GM11168 (cell line): Measurements from ENCODE around the gene LRP1.

Experiments used
- in situ Hi-C: fragments of 300-500 bp; cut with MboI; formaldehyde crosslinking; loops from one replicate; pipeline ENCODE4 v1.12.0; 2022; ENCODE audit warnings: low sequenced_read_pairs; ENCODE audit not compliant: unreplicated experiment

The LRP1 gene

DNA sequence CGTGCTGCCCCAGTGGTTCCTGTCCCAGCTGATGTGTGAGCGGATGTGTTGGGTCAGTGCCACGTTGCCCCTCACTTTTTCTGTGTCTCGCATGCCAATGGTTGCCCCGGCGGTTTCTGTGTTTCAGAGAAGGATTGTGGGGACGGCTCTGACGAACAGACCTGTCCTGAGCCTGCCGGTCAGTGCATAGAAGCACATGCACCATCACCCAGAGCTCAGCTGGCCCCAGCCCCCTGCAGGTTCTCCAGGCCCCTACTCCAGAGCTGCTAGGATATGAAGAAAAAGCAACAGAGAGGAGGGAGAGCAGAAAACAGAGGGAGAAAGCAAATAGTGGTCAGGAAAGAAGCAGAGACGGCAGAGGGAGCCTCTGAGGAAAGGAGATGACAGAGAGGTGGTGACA lies 39.8 kb downstream of the LRP1 start:
- in situ Hi-C loops, result no loop called here

DNA sequence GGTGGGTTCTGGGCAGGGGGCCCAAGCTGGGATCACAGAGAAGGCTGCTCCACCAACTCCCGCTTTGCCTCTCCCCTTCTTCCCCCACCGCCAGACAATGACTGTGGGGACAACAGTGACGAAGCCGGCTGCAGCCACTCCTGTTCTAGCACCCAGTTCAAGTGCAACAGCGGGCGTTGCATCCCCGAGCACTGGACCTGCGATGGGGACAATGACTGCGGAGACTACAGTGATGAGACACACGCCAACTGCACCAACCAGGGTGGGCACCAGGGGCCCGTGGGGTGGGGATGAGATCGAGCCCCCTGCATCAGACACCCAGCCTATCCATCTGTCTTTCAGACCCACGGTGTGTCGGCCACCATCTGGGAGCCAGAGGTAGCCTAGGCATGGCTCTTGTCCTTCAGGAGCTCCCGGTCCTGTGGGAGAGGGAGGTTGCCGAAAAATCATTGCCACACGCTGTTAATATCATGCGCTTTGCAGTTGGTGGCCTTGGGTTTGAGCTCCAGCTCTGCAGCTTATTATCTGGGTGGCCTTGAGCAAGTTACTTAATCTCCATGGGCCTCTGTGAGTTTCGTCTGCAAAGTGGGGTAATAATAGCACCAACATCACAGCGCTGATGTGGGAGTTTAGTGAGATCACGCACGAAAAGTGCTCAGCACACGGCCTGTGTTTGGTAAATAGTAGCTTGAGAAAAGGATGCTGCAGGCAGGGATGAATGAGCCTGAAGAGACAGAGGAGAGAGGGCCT lies 40.9 kb downstream of the LRP1 start:
- in situ Hi-C loops, result no loop called here

DNA sequence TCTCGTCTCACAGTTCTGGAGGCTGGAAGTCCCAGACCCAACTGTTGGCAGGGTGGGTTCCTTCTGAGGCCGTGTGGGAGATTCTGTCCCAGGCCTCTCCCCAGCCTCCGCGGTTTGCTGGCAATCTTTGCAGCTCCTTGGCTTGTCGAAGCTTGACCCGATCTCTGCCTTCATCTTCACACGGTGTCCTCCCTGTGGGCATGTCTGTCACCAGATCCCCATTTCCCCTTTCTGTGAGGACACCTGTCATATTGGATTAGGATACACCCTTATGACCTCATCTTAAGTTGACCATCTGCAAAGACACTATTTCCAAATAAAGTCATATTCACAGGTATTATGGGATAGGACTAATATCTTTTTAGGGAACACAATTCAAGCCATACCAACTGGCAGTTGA lies 41.7 kb downstream of the LRP1 start:
- in situ Hi-C loops, result no loop called here

DNA sequence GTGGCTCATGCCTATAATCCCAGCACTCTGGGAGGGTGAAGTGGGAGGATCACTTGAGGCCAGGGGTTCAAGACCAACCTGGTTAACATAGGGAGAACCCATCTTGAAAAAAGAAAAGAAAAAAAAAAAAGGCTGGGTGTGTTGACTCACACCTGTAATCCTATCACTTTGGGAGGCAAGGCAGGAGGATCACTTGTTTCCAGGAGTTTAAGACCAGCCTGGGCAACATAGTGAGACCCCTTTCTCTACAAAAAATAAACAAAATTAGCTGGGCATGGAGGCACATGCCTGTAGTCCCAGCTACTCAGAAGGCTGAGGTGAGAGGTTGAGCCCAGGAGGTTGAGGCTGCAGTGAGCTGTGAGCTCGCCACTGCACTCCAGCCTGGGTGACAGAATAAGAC lies 42.1 kb downstream of the LRP1 start:
- in situ Hi-C loops, result no loop called here

DNA sequence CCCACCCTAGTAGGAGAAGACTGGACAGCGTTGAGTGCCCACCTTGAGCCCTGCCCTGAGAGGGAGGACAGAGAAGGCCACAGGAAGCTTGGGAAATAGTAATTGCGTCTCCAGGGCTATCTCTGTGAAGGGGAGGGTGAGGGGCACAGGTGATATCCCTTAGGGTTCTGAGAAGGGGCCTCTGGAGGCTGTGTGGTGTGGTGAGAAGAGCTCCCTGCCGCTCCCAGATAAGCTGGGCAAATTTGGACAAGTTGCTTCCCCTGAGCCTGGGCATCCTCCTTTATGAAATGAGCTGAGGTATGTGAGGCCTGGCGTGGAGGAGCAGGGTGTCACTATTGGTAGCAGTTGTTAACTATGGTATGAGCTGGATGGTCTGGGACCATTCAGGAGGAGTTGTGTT lies 42.6 kb downstream of the LRP1 start:
- in situ Hi-C loops, result no loop called here

DNA sequence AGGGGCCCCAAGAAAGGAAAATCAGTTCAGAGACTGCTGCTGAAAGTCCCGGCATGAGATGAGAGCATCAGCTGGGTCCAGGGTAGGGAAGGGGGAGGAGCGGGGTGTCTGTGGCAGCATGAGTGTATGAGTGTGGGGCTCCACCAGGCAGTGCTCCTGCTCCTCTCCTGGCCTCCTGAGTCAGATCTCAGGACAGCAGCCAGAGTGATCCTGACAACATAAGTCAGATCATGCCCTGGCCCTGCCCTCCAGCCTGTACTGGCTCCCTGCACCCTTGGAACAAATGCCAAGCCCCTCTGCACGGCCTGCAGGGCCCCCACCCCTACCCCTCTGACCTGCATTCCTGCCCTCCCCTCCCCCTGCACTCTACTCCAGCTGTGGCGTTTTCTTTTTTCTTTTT lies 43.4 kb downstream of the LRP1 start:
- in situ Hi-C loops, result no loop called here

DNA sequence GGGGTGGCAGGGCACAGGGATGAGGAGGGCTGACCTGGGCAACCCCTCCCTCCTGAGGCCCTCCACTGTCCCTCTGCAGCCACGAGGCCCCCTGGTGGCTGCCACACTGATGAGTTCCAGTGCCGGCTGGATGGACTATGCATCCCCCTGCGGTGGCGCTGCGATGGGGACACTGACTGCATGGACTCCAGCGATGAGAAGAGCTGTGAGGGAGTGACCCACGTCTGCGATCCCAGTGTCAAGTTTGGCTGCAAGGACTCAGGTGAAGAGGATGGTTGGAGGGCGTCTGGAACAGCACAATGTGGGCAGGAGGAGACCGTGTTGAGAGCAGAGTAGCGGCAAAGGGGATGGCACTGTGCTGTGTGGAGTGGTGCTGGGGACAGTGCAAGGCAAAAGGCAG lies 44.8 kb downstream of the LRP1 start:
- in situ Hi-C loops, result no loop called here

DNA sequence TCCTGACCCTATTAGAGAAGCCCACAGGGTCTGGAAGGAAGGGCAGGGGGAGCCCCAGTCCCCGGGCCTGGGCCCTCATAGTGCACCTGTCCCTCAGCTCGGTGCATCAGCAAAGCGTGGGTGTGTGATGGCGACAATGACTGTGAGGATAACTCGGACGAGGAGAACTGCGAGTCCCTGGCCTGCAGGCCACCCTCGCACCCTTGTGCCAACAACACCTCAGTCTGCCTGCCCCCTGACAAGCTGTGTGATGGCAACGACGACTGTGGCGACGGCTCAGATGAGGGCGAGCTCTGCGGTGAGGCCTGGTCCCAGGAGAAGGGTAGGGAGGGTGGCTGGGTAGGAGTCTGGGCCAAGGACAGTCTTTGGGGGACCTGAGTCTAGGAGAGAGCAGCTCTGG lies 45.4 kb downstream of the LRP1 start:
- in situ Hi-C loops, result no loop called here

DNA sequence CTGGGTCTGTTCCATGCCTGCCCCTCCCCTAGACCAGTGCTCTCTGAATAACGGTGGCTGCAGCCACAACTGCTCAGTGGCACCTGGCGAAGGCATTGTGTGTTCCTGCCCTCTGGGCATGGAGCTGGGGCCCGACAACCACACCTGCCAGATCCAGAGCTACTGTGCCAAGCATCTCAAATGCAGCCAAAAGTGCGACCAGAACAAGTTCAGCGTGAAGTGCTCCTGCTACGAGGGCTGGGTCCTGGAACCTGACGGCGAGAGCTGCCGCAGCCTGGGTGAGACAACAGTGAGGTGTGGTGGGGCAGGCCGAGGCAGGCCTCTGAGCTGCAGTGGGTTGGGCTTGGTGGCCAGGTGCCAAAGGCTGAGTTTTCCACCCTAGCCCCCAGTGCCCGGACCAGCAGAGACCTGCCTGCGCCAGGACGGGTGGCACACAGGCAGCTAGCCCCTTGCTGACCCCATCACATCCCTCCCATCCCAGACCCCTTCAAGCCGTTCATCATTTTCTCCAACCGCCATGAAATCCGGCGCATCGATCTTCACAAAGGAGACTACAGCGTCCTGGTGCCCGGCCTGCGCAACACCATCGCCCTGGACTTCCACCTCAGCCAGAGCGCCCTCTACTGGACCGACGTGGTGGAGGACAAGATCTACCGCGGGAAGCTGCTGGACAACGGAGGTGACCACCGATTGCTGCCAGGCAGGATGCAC lies 47.3 kb downstream of the LRP1 start:
- in situ Hi-C loops, result loop anchor here (5.0 kb wide), 1 partner anchor 53 kb away; no protein-coding TSS in a partner anchor

DNA sequence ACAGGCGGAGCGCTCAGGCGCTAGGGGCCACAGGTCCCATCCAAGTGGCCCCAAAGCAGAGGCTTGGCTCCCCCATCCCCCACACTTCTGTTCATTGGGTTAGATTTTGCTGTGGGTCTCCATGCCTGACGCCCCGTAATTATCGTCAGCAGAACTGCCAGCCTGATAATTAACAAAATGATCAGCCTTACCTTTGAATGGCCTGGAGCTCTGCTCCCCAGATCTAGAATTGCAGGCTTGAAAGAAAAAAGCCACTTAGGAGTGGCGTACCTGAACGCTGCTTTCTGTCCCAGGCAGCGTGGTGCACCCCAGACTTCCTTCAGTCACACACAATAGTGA lies 47.8 kb downstream of the LRP1 start:
- in situ Hi-C loops, result loop anchor here (5.0 kb wide), 1 partner anchor 54 kb away; no protein-coding TSS in a partner anchor

DNA sequence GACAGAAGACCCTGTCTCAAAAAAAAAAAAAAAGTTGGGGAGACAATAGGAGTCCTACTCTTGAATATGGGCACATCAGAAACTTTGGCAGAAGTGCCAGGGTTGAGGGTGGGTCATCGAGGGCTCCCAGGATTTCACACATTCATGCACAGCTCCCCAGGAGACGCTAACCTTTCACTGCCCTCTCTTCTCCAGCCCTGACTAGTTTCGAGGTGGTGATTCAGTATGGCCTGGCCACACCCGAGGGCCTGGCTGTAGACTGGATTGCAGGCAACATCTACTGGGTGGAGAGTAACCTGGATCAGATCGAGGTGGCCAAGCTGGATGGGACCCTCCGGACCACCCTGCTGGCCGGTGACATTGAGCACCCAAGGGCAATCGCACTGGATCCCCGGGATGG lies 48.6 kb downstream of the LRP1 start:
- in situ Hi-C loops, result loop anchor here (5.0 kb wide), 1 partner anchor 55 kb away; no protein-coding TSS in a partner anchor

DNA sequence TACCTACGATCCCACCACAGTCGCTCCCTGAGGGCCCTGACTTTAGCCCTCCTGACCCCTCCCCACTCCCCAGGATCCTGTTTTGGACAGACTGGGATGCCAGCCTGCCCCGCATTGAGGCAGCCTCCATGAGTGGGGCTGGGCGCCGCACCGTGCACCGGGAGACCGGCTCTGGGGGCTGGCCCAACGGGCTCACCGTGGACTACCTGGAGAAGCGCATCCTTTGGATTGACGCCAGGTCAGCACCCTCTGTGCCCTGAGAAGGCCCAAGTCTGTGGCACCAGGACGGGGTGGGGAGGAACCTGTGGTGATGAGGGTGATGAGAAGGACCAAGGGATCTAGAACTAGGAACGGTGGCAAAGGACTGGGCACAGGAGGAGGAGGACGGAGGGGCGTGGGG lies 49.1 kb downstream of the LRP1 start:
- in situ Hi-C loops, result loop anchor here (5.0 kb wide), 1 partner anchor 55 kb away; no protein-coding TSS in a partner anchor

DNA sequence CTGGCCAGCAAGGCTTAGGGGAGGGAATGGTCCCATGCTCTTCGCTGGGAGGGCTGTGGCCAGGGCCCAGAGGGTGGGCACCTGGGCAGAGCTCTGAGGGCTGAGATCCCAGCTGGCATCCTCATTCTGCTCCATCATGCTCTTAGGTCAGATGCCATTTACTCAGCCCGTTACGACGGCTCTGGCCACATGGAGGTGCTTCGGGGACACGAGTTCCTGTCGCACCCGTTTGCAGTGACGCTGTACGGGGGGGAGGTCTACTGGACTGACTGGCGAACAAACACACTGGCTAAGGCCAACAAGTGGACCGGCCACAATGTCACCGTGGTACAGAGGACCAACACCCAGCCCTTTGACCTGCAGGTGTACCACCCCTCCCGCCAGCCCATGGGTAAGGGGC lies 49.9 kb downstream of the LRP1 start:
- in situ Hi-C loops, result loop anchor here (5.0 kb wide), 1 partner anchor 56 kb away; no protein-coding TSS in a partner anchor

DNA sequence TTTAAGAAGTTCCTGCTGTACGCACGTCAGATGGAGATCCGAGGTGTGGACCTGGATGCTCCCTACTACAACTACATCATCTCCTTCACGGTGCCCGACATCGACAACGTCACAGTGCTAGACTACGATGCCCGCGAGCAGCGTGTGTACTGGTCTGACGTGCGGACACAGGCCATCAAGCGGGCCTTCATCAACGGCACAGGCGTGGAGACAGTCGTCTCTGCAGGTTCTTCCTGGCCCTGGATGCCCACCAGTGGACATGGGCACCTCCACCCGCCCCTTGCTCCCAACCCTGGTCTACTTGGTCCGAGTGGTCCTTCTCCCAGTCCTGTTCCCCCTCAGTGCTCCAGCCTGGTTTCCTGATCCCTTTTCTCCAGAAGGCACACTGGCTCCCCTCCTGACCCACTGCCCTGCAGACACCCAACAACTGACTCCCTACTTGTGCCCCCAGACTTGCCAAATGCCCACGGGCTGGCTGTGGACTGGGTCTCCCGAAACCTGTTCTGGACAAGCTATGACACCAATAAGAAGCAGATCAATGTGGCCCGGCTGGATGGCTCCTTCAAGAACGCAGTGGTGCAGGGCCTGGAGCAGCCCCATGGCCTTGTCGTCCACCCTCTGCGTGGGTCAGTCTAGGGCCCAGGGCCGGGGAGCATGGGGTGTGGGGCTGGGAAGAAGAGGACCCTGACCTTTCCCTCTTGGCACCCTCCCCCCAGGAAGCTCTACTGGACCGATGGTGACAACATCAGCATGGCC lies 51.2 kb downstream of the LRP1 start:
- in situ Hi-C loops, result loop anchor here (5.0 kb wide), 1 partner anchor 57 kb away; no protein-coding TSS in a partner anchor

DNA sequence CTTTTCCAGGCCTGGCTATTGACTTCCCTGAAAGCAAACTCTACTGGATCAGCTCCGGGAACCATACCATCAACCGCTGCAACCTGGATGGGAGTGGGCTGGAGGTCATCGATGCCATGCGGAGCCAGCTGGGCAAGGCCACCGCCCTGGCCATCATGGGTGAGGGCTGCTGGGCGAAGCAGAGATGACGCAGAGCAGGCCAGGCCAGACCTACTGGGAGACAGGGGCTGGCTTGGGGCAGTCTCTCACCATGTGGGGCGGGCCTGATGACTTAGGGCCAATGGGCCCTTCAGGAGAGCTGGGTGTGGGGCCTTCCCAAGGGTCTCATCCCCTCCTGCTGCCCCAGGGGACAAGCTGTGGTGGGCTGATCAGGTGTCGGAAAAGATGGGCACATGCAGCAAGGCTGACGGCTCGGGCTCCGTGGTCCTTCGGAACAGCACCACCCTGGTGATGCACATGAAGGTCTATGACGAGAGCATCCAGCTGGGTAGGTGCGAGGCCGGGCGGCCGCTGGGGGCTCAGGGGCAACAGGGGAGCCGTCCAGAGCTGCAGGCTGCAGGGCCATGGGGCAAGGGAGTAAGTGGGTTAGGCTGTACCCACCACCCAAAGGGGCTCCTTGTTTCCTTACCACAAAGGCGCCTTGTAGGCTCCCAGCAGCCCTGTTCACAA lies 52.2 kb downstream of the LRP1 start:
- in situ Hi-C loops, result no loop called here

DNA sequence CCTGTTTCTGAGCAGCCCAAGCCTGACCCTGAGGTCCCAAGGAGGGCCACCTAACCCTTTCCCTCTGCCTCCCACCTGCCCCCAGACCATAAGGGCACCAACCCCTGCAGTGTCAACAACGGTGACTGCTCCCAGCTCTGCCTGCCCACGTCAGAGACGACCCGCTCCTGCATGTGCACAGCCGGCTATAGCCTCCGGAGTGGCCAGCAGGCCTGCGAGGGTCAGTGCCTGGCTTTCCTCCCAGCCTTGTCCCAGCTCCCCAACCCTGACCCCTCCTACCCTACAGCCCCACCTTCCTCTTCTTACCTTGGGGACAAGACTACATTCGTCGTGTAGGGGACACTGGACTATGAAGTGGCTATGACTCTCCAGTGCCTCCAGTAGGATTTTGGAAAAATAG lies 52.8 kb downstream of the LRP1 start:
- in situ Hi-C loops, result no loop called here

DNA sequence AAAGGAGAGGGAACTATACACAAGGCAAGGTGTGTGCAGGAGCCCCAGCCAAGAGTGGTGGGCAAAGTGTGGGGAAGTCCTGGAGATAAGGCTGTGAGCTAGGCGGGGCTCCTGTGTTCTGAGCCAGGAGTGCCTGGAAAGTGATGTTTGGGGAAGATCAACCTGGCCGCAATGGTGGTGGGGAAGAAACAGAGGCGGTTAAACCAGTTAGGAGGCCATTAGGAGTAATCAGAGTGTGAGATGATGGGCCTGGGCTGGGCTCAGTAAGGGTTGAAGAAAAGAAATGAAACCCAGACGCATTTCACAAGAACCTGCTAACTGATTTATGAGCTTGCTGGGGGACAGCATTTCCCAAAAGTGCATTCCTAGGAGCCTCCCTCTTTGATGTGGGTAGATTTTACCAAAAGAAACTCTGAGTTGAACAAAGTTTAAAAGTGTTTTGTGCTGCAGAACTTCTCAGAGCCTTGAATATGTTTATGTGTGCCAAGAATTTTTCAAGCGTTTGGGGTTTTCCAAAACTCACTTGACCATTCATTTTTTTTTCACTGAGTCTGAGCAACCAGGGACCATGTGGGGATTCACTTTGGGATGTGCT lies 53.4 kb downstream of the LRP1 start:
- in situ Hi-C loops, result no loop called here

DNA sequence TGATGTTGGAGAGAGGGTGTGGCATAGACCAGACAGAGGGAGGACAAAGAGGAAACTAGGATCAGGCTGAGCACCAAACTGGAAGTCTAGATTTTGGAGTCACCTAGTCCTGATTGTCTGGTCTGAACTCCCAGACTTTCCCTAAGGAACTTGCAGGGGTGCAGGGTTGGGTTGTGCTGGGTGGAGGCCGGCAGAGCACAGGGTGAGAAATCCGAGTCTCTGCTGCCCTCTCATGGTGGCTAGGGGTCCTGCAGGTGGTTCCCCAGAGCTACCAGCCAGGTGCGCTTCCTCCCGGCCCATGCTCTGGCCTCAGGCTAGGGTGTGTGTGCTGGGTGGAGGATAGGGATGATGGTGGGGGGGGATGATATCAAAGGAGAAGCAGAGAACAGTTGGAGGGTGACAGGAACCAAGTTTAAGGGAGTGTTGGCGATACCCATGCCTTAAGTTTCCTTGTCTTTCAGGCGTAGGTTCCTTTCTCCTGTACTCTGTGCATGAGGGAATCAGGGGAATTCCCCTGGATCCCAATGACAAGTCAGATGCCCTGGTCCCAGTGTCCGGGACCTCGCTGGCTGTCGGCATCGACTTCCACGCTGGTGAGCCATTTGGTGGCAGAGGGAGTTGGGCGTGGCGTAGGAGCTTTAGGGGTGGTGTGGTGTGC lies 54.8 kb downstream of the LRP1 start:
- in situ Hi-C loops, result no loop called here

DNA sequence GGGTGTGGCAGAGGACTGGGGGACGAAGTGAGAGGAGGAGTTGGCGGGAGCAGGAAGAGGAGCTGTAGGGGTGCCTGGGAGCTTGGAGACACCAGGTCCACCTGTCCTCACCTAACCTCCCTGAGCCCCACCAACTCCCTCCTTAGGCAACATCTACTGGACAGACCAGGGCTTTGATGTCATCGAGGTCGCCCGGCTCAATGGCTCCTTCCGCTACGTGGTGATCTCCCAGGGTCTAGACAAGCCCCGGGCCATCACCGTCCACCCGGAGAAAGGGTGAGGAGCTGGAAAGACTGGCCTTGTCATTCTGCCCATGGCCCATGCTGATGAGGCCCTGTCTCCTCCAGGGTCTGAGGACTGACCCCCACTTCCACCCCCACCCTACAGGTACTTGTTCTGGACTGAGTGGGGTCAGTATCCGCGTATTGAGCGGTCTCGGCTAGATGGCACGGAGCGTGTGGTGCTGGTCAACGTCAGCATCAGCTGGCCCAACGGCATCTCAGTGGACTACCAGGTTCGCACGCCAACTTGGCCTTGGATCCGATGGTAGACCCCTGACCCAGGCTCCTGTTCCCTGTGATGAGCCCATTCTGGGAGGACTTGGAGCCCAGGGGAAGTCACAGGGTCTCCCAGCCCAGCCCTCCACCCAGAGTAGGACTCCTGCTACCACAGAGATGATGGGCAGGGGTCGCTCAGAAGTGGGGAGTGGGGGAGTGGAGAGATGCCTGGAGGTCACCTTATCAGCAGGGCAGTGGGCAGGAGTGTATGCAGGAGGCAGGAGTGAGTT lies 55.8 kb downstream of the LRP1 start:
- in situ Hi-C loops, result no loop called here
